ENCODE results near the gene C4B.
"Not testable (repeated sequence)": the region's sequence is repeated elsewhere in the genome, so short reads cannot be mapped to it uniquely, and the experiment has no call there.

Gene C4B

GRCh38 chr6:32037598-32038524 is 23.3 kb downstream of the C4B start, which contains the start of gene CYP21A2:
Gene CYP21A2, plus strand, starts transcription at chr6:32038415. Its CDS starts 8 bp downstream, at chr6:32038423.
- peak; percentile 42 to 85 for DNase-seq

- not testable (repeated sequence) for DNase-seq
These were observed 24.3 kb downstream of the C4B start for GRCh38 chr6:32038878-32039277.

- DNase-seq, result not testable (repeated sequence)
These were observed 25.0 kb downstream of the C4B start for GRCh38 chr6:32039321-32040274.

- not testable (repeated sequence) for DNase-seq
These were observed 25.9 kb downstream of the C4B start for GRCh38 chr6:32040299-32041049.

- DNase-seq, result not testable (repeated sequence)
These were observed 26.4 kb downstream of the C4B start for GRCh38 chr6:32041050-32041321.

- not testable (repeated sequence) for DNase-seq
These were observed 26.8 kb downstream of the C4B start for GRCh38 chr6:32041385-32041784.

GRCh38 chr6:32042276-32042675 is 27.7 kb downstream of the C4B start:
- not testable (repeated sequence) for DNase-seq

- not testable (repeated sequence) for DNase-seq
These were observed 29.2 kb downstream of the C4B start for GRCh38 chr6:32043589-32044380.

- not testable (repeated sequence) for DNase-seq
These were observed 30.3 kb downstream of the C4B start for GRCh38 chr6:32044916-32045315.

- DNase-seq, result no peak
These were observed 31.3 kb downstream of the C4B start for GRCh38 chr6:32045811-32046449.

- peak; percentile 41 to 55 for DNase-seq
These were observed 32.0 kb downstream of the C4B start for GRCh38 chr6:32046450-32047083.

GRCh38 chr6:32047084-32047478 is 32.5 kb downstream of the C4B start:
- DNase-seq, result no peak

GRCh38 chr6:32047539-32047854 is 32.9 kb downstream of the C4B start:
- DNase-seq, result no peak

GRCh38 chr6:32047855-32048766 is 33.5 kb downstream of the C4B start:
- peak; percentile 22 to 35 for DNase-seq

- not testable (repeated sequence) for DNase-seq
These were observed 34.6 kb downstream of the C4B start for GRCh38 chr6:32049149-32049548.

- DNase-seq, result not testable (repeated sequence)
These were observed 35.1 kb downstream of the C4B start for GRCh38 chr6:32049736-32050135.

GRCh38 chr6:32050562-32050961 is 36.0 kb downstream of the C4B start:
- DNase-seq, result no peak

GRCh38 chr6:32052626-32053025 is 38.0 kb downstream of the C4B start:
- DNase-seq, result not testable (repeated sequence)

GRCh38 chr6:32053314-32053713 is 38.7 kb downstream of the C4B start:
- DNase-seq, result not testable (repeated sequence)

- not testable (repeated sequence) for DNase-seq
These were observed 41.2 kb downstream of the C4B start for GRCh38 chr6:32055756-32056155.

All from NCI-H2081 (cell line).